Tibial nerve (tissue), 4 donors: ENCODE data around the gene ALG12. TPM values are rescaled to one million over a fixed set of nuclear protein-coding genes. Genes with fewer than 3 reads are reported as not detected.

Experiments used
- DNase-seq, 2 donors: peaks; one replicate each; pipeline ENCODE4 v3.0.0-alpha.2; 2019; ENCODE audit warnings: low spot score in 2 of 2
- H3K27ac ChIP-seq, 4 donors: fragments of 200-600 bp; sonication (generic) in 3 of 4; one replicate each; pipeline ENCODE4 v1.5.1; 2017 to 2019; ENCODE audit warnings: mild to moderate bottlenecking in 1 of 4
- H3K27me3 ChIP-seq, 2 donors: fragments of 200-600 bp; sonication (generic) in 1 of 2; one replicate each; pipeline versions ENCODE4 v1.5.1 to v1.6.0; 2017 to 2019
- H3K36me3 ChIP-seq, 3 donors: fragments of 200-600 bp; sonication (generic); one replicate each; pipeline ENCODE4 v1.5.1; 2018 to 2019
- H3K4me1 ChIP-seq, 4 donors: fragments of 200-600 bp; sonication (generic) in 3 of 4; one replicate each; pipeline ENCODE4 v1.5.1; 2017 to 2019
- H3K4me3 ChIP-seq, 4 donors: fragments of 200-600 bp; sonication (generic) in 3 of 4; one replicate each; pipeline ENCODE4 v1.5.1; 2017 to 2019; ENCODE audit warnings: mild to moderate bottlenecking in 1 of 4, moderate library complexity in 1 of 4
- H3K9me3 ChIP-seq, 4 donors: fragments of 200-600 bp; sonication (generic) in 3 of 4; one replicate each; pipeline ENCODE4 v1.5.1; 2017 to 2019
- EP300 ChIP-seq, 2 donors: sonication (generic); formaldehyde crosslinking; IDR thresholded peaks; one replicate each; pipeline ENCODE4 v1.6.1; 2017; ENCODE audit warnings: antibody characterized with exemption in 2 of 2, mild to moderate bottlenecking in 1 of 2
- POLR2A ChIP-seq, 2 donors: fragments of 450-650 bp; IDR thresholded peaks; one replicate each; pipeline ENCODE4 v1.6.1; 2017; ENCODE audit warnings: antibody characterized with exemption in 2 of 2, mild to moderate bottlenecking in 2 of 2, moderate library complexity in 2 of 2
- WGBS, 2 donors: methylation state at CpG; one replicate each; pipeline ENCODE4 v1.1.5; 2018; 5-methylcytosine and 5-hydroxymethylcytosine counted together
- total RNA-seq, 4 donors: library from RNA; depleted of rRNA; stranded (reverse); fragments of >200 nt; gene quantifications; one replicate each; pipeline ENCODE4 v1.1.0, GENCODE V29; 2016
- TF ChIP-seq, protein P1 (sequence below), 5 experiments: fragments of 200-600 bp in 3 of 5; fragments of 450-650 bp in 2 of 5; sonication (generic) in 3 of 5; IDR thresholded peaks; one replicate each; pipeline ENCODE4 v1.5.1; 2016 to 2019; ENCODE audit warnings: antibody characterized with exemption in 5 of 5, mild to moderate bottlenecking in 3 of 5, moderate library complexity in 2 of 5

Gene ALG12
- total RNA-seq, 4 donors from 2014 or later = 9.0 to 17.4 (median 14.5) TPM

GRCh38 chr22:49907807-49908206 lies 10.4 kb downstream of the ALG12 start:
- H3K27ac ChIP-seq = no peak overlapping the region
- H3K27me3 ChIP-seq = no peaks in the 10 kb centered on the region
- H3K4me1 ChIP-seq = no peaks in the 10 kb centered on the region
- DNase-seq = no peak
- WGBS, 2 donors = 93 to 95% methylated on average over 17 of the region's 19 CpGs
- TF ChIP-seq, protein P1, sequence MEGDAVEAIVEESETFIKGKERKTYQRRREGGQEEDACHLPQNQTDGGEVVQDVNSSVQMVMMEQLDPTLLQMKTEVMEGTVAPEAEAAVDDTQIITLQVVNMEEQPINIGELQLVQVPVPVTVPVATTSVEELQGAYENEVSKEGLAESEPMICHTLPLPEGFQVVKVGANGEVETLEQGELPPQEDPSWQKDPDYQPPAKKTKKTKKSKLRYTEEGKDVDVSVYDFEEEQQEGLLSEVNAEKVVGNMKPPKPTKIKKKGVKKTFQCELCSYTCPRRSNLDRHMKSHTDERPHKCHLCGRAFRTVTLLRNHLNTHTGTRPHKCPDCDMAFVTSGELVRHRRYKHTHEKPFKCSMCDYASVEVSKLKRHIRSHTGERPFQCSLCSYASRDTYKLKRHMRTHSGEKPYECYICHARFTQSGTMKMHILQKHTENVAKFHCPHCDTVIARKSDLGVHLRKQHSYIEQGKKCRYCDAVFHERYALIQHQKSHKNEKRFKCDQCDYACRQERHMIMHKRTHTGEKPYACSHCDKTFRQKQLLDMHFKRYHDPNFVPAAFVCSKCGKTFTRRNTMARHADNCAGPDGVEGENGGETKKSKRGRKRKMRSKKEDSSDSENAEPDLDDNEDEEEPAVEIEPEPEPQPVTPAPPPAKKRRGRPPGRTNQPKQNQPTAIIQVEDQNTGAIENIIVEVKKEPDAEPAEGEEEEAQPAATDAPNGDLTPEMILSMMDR (IDR thresholded peaks at IDR 0.05) = no peak
- no peak for TF ChIP-seq EP300 (IDR thresholded peaks at IDR 0.05)
- no peak for TF ChIP-seq POLR2A (IDR thresholded peaks at IDR 0.05)
- no peak overlapping the region for H3K4me3 ChIP-seq
- H3K36me3 ChIP-seq = peaks cover 3 to 97% (median 12%) of the 10 kb centered on the region in 3 donors
- no peaks in the 10 kb centered on the region for H3K9me3 ChIP-seq

DNA sequence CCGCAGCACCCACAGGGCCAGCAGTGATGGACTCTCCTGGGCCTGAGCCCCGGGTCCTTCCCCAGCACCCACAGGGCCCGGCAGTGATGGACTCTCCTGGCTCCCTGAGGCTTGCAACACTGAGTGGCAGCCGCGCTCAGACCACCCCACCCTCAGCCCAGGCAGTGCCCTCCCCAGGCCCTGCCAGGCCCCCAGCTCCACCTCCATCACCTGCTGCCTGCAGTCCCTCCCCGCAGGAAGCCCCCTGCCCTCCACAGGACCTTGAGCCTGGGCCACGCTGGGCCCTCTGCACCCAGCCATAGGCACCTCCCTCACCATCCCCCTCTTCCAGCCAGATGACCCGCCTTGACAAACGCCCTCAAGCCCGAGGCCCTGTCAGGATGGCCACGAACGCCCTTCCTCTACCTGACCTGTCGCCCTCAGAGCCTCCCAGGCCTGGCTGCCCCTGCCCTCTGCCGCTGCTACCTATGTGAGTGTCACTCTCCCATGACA lies 11.4 kb downstream of the ALG12 start:
- TF ChIP-seq, protein P1 (IDR thresholded peaks at IDR 0.05) = no peak
- no peak for TF ChIP-seq EP300 (IDR thresholded peaks at IDR 0.05)
- no peak for TF ChIP-seq POLR2A (IDR thresholded peaks at IDR 0.05)
- Histone ChIP-seq H3K36me3 (peaks cover 3 to 96% (median 12%) of the 10 kb centered on the region in 3 donors), H3K9me3 (no peaks in the 10 kb centered on the region), H3K27ac (no peak overlapping the region), H3K4me3 (no peak overlapping the region), H3K27me3 (no peaks in the 10 kb centered on the region), H3K4me1 (no peaks in the 10 kb centered on the region)
- 91 to 95% methylated on average over 12 to 14 of the region's 14 CpGs for WGBS, 2 donors
- no peak for DNase-seq

GRCh38 chr22:49906071-49906798 lies 12.0 kb downstream of the ALG12 start:
- no peaks in the 10 kb centered on the region for H3K27me3 ChIP-seq
- no peak for DNase-seq
- TF ChIP-seq, protein P1 (IDR thresholded peaks at IDR 0.05) = no peak
- TF ChIP-seq EP300 (IDR thresholded peaks at IDR 0.05) = no peak
- no peak for TF ChIP-seq POLR2A (IDR thresholded peaks at IDR 0.05)
- no peak overlapping the region for H3K27ac ChIP-seq
- H3K36me3 ChIP-seq = peaks cover 3 to 96% (median 12%) of the 10 kb centered on the region in 3 donors
- no peak overlapping the region for H3K4me3 ChIP-seq
- no peaks in the 10 kb centered on the region for H3K4me1 ChIP-seq
- 91 to 92% methylated on average over 25 to 27 of the region's 28 CpGs for WGBS, 2 donors
- no peaks in the 10 kb centered on the region for H3K9me3 ChIP-seq

DNA sequence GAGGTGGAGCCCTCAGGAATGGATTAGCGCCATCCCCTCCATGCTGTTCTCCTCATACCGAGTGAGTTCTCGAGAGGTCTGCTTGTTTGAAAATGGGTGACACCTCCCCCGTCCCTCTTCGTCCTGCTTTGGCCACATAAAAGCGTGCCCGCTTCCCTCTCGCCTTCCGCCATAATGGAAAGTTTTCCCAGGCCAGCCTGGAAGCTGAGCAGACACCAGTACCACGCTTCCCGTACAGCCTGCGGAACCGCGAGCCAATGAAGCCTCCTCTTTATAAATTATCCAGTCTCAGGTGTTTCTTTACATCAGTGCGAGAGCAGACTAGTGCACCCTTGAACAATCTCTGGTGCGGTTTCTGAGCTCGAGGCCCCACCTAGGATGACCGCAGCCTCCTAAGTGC lies 12.8 kb downstream of the ALG12 start:
- no peak for DNase-seq
- no peak overlapping the region for H3K27ac ChIP-seq

GRCh38 chr22:49904040-49904369 lies 14.2 kb downstream of the ALG12 start:
- no peak for DNase-seq
- Histone ChIP-seq H3K4me1 (no peaks in the 10 kb centered on the region), H3K36me3 (peaks cover 3 to 96% (median 12%) of the 10 kb centered on the region in 3 donors), H3K9me3 (no peaks in the 10 kb centered on the region), H3K27me3 (no peaks in the 10 kb centered on the region), H3K27ac (no peak overlapping the region), H3K4me3 (no peak overlapping the region)
- WGBS, 2 donors = 87 to 98% methylated on average over 8 to 11 of the region's 11 CpGs
- TF ChIP-seq, protein P1 (IDR thresholded peaks at IDR 0.05) = no peak
- TF ChIP-seq EP300 (IDR thresholded peaks at IDR 0.05) = no peak
- no peak for TF ChIP-seq POLR2A (IDR thresholded peaks at IDR 0.05)

More for the DNA sequence above, 12.8 kb downstream of the ALG12 start:
- 93 to 95% methylated on average over 18 of the region's 18 CpGs for WGBS, 2 donors
- no peaks in the 10 kb centered on the region for H3K9me3 ChIP-seq
- peaks cover 3 to 96% (median 12%) of the 10 kb centered on the region in 3 donors for H3K36me3 ChIP-seq
- H3K4me3 ChIP-seq = no peak overlapping the region
- no peaks in the 10 kb centered on the region for H3K4me1 ChIP-seq
- TF ChIP-seq, protein P1 (IDR thresholded peaks at IDR 0.05) = no peak
- no peak for TF ChIP-seq POLR2A (IDR thresholded peaks at IDR 0.05)
- TF ChIP-seq EP300 (IDR thresholded peaks at IDR 0.05) = no peak
- no peaks in the 10 kb centered on the region for H3K27me3 ChIP-seq
